ENCODE measurements around the gene DLGAP1.

Gene DLGAP1

DNA sequence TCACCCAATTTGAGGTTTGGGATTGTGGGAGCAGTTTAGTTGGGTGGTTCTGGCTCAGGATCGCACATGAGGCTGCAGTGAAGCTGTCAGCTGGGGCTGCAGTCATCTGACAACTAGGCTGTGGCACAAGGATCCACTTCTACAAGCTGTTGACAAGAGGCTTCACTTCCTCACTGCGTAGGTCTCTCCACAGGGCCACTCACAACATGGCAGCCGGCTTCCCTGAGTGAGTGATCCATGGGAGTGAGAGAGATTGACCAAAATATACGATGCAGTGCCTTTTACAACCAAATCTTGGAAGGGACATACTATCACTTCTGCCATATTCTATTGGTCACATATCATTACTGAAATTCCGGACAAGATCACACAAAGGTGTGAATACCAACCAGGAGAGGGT lies 187.5 kb downstream of the DLGAP1 start:
- Histone ChIP-seq H3K27me3 (no peaks in the 10 kb centered on the region), H3K9me3 (no peaks in the 10 kb centered on the region)
- no peak for TF ChIP-seq CTCF (IDR thresholded peaks at IDR 0.05; ENCODE audit: low read depth, low read length)

DNA sequence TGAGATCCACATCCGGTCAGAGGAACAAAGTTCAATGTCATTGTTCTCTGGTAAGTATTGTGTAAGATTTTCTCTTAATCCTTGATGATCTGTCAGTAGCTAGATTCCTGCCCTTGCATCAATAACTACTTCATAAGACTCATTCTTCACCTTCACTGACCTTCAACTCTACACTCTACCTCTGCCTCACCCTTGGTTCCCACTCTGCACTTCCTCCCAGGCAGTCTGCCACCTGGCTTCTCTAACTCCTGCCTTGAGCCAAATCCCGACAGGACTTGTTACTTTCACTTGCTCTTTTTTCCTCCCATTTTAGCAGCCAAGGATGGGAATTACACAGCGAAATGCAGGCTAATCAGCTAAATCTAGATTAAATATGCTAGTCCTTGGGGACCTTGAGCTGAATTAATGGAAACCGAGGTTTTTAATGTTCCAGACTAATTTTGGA lies 190.7 kb downstream of the DLGAP1 start:
- no peak for DNase-seq
- Histone ChIP-seq H3K9me3 (no peaks in the 10 kb centered on the region), H3K36me3 (no peaks in the 10 kb centered on the region), H3K4me1 (no peaks in the 10 kb centered on the region), H3K27me3 (no peaks in the 10 kb centered on the region), H3K4me3 (ENCODE audit: low read depth, low read length) (no peak overlapping the region)
- TF ChIP-seq CTCF (IDR thresholded peaks at IDR 0.05; ENCODE audit: low read depth, low read length): no peak

More for the DNA sequence above, 187.5 kb downstream of the DLGAP1 start:
- Histone ChIP-seq H3K4me3 (ENCODE audit: low read depth, low read length) (no peak overlapping the region), H3K36me3 (no peaks in the 10 kb centered on the region), H3K4me1 (no peaks in the 10 kb centered on the region)
- no peak for DNase-seq

- Histone ChIP-seq H3K4me3 (ENCODE audit: low read depth, low read length) (no peak overlapping the region), H3K27me3 (no peaks in the 10 kb centered on the region), H3K36me3 (no peaks in the 10 kb centered on the region), H3K9me3 (no peaks in the 10 kb centered on the region), H3K4me1 (no peaks in the 10 kb centered on the region)
- no peak for DNase-seq
- no peak for TF ChIP-seq CTCF (IDR thresholded peaks at IDR 0.05; ENCODE audit: low read depth, low read length)
These were observed 195.0 kb downstream of the DLGAP1 start for GRCh38 chr18:4260107-4260506.

DNA sequence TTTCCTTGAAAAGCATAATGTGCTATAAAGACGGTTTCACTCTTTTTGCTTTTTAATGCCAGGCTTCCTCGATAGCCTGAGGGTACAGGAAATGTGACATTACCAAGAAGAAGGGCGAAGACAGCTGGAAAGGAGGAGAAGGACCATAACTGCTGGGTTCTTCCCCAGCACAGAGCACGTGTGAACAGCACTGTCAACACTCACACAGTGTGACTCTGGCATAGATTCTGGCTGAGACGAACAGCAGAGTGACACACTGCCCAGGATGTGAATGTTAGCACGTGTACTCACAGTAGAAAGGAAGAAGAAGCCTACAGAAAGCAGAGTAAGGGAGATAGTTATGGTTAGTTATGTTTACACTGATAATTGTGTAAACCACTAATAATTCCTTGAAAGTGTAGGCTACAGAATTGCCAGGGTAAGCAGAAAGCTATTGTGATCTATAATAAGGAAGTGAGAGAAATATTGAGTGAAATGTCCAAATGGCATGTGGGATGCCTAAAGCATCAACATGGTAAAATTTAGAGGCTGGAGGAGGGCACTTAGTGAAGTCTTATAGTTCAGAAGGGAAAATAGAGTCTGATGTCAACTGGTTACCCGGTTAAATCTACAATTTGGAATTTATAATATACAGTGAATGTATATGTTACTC lies 198.2 kb downstream of the DLGAP1 start:
- Histone ChIP-seq H3K4me3 (ENCODE audit: low read depth, low read length) (no peak overlapping the region), H3K4me1 (no peaks in the 10 kb centered on the region), H3K27me3 (no peaks in the 10 kb centered on the region), H3K36me3 (no peaks in the 10 kb centered on the region), H3K9me3 (no peaks in the 10 kb centered on the region)
- no peak for DNase-seq
- TF ChIP-seq CTCF (IDR thresholded peaks at IDR 0.05; ENCODE audit: low read depth, low read length): no peak

DNA sequence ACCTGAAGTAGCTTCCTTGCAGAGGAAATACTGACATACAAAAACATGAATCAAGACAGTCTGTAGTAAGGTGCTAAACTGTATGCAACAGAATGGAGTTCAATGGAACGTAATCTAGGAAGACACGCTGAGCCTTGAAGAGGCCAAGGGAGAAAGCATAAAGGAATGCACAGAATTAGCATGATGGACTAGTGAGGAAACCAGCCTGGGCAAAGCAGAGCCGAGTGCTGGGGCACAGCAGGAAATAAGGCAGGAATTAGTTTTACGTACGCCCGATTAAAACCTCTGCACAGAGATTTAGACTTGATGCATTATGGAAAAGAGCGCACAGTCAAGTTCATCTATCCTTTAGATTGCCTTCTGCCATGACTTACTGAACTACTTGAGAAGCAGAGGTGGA lies 200.3 kb downstream of the DLGAP1 start:
- Histone ChIP-seq H3K4me1 (no peaks in the 10 kb centered on the region), H3K36me3 (no peaks in the 10 kb centered on the region), H3K9me3 (no peaks in the 10 kb centered on the region), H3K4me3 (ENCODE audit: low read depth, low read length) (no peak overlapping the region), H3K27me3 (no peaks in the 10 kb centered on the region)
- no peak for DNase-seq
- TF ChIP-seq CTCF (IDR thresholded peaks at IDR 0.05; ENCODE audit: low read depth, low read length): no peak

- TF ChIP-seq CTCF (IDR thresholded peaks at IDR 0.05; ENCODE audit: low read depth, low read length): no peak
- H3K4me3 ChIP-seq (ENCODE audit: low read depth, low read length): no peak overlapping the region
- no peaks in the 10 kb centered on the region for H3K9me3 ChIP-seq
- H3K4me1 ChIP-seq: no peaks in the 10 kb centered on the region
- no peaks in the 10 kb centered on the region for H3K27me3 ChIP-seq
- no peaks in the 10 kb centered on the region for H3K36me3 ChIP-seq
- no peak for DNase-seq
These were observed 202.3 kb downstream of the DLGAP1 start for GRCh38 chr18:4252829-4253228.
